Pancreas (tissue), 10 donors: ENCODE data around the gene CCNO. TPM values are rescaled to one million over a fixed set of nuclear protein-coding genes. Genes with fewer than 3 reads are reported as not detected.
A peak's percentile ranks its signal among the peaks of the same experiment; 100 is the strongest.

Experiments used
- ATAC-seq, 4 donors: fragments of 200-7000 bp; cut with Tn5 transposase; one replicate each; pipeline versions ENCODE4 v1.8.0 to v1.9.1; 2020; ENCODE audit warnings: mild to moderate bottlenecking in 4 of 4, moderate library complexity in 4 of 4
- DNase-seq, 6 donors: peaks; one replicate each; pipeline ENCODE4 v3.0.0-alpha.2; 2020
- FAIRE-seq: peaks from 2 replicates; lab custom pipeline; 2012; peaks lifted over from hg19 to GRCh38; lab: Jason Lieb, UNC
- H3K27ac ChIP-seq, 4 donors: fragments of 200-600 bp; sonication (generic); 1 replicate in 3 of 4; 2 replicates in 1 of 4; pipeline versions ENCODE4 v1.5.0 to v1.8.0; 2020
- H3K27me3 ChIP-seq, 4 donors: fragments of 200-600 bp; one replicate each; pipeline ENCODE4 v1.8.0; 2021
- H3K36me3 ChIP-seq, 3 donors: fragments of 200-600 bp; sonication (generic) in 1 of 3; one replicate each; pipeline versions ENCODE4 v1.5.0 to v1.8.0; 2020 to 2021
- H3K4me1 ChIP-seq, 3 donors: fragments of 200-600 bp; one replicate each; pipeline ENCODE4 v1.8.0; 2021
- H3K4me3 ChIP-seq, 4 donors: fragments of 200-600 bp; sonication (generic) in 2 of 4; one replicate each; pipeline versions ENCODE4 v1.5.0 to v1.8.0; 2020 to 2021
- H3K9me3 ChIP-seq, 4 donors: fragments of 200-600 bp; one replicate each; pipeline ENCODE4 v1.8.0; 2021
- CTCF ChIP-seq, 4 donors: fragments of 200-600 bp; sonication (generic) in 3 of 4; IDR thresholded peaks; one replicate each; pipeline versions ENCODE4 v1.5.0 to v1.8.0; 2021; ENCODE audit warnings: antibody characterized with exemption in 4 of 4
- WGBS, 2 donors: extraction: QIAGEN DNeasy Blood & Tissue Kit; methylation state at CpG; one replicate each; pipeline ENCODE4 v1.1.7; 2013; 5-methylcytosine and 5-hydroxymethylcytosine counted together
- intact Hi-C, 3 donors: fragments of 100-400 bp; cut with DNase I; formaldehyde crosslinking; loops; one replicate each; pipeline versions ENCODE4 v1.11.1 to v1.14.2; 2022
- polyA plus RNA-seq, 2 donors: library from polyadenylated mRNA; stranded (reverse); fragments of 200-250 nt; gene quantifications; one replicate each; pipeline ENCODE4 v1.2.3, GENCODE V29; 2013
- total RNA-seq, 6 donors: library from RNA; stranded (reverse); fragmentation: NEBNext Ultra II Directional in 4 of 6; extraction: Animal tissue kit (Norgen Biotek cat#: 25700) in 4 of 6; gene quantifications; one replicate each; pipeline versions ENCODE4 v1.2.1 to v1.2.4, GENCODE V29; 2021 to 2023
- donor health status: healthy with polysubstance abuse.
- donor health status: DM: no; HTN: no; CAD: no; lungs with moderate emphysema.
- donor health status: DM: no; HTN: no; CAD: no.
- donor health status: control.
- donor health status: control.
- donor health status: Bipolar disorder and iron deficiency.
- donor health status: DM: yes; HTN: yes; CAD: no.
- donor health status: DM: no; HTN: no; CAD: no.
- donor health status: DM: no; HTN: no; CAD: no.
- donor health status: DM: yes; HTN: yes; CAD: no.

CCNO gene
- total and polyA plus RNA-seq, 8 donors, result 5.1 to 17.8 (median 7.7) TPM

GRCh38 chr5:55230086-55230629, 3.2 kb downstream of the CCNO start:
- DNase-seq (no peak), ATAC-seq (no peak), FAIRE-seq (no peak)
- Histone ChIP-seq H3K27ac (no peak overlapping the region), H3K4me1 (peaks cover 0 to 12% (median 0%) of the 10 kb centered on the region in 3 donors), H3K27me3 (peaks cover 0 to 3% (median 0%) of the 10 kb centered on the region in 4 donors), H3K4me3 (no peak overlapping the region), H3K9me3 (no peaks in the 10 kb centered on the region), H3K36me3 (no peaks in the 10 kb centered on the region)
- intact Hi-C loops, result loop anchor here in 1 of 3 donors (5.0 kb wide), 1 partner anchor 53 kb away; no protein-coding TSS in a partner anchor
- TF ChIP-seq CTCF (IDR thresholded peaks at IDR 0.05), result no peak
- 70 to 76% methylated on average over 8 of the region's 8 CpGs for WGBS, 2 donors

DNA sequence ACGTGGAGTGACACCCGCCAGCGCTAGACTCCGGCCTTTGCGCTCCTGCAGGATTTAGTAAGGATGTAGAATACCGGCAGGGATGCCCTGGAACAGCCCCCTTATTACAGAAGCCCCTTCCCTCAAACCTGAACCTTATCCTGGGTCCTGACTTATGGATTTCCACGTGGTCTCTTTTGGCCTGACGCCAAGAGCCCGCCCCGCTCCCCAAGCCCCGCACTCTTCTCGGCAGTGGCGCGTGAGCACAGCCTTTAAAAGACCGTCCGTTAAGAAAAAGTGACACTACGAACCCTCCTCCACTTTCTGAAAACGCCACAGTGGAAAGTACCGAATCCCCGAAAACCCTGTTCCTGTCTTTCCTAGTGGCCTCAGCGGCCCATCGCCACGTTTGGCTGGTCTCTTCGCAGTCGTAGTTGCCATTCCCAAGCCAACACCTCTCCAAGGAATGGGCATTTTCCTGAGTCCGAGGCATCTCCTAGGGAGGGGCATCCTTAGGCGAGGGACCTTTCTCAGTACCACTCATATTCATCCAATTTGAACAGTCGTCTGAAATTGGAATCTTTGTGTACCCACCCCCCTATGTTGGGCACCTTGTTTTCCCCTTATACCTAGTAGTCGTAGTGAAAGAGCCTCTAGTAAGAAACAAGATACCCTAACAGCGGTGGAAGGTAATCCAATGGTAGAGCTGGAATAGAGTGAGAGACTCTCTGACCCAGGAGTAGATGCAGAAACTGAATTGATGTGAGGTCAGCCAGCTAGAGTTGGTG, 5.6 kb downstream of the CCNO start:
- no peak for DNase-seq
- ATAC-seq, result no peak
- TF ChIP-seq CTCF (IDR thresholded peaks at IDR 0.05), result no peak
- Histone ChIP-seq H3K27me3 (peaks cover 0 to 3% (median 0%) of the 10 kb centered on the region in 4 donors), H3K27ac (peak overlapping the region in 2 of 4 donors; percentile 29 to 52), H3K36me3 (no peaks in the 10 kb centered on the region), H3K4me1 (peaks cover 0 to 7% (median 0%) of the 10 kb centered on the region in 3 donors), H3K4me3 (peak overlapping the region; percentile 26 to 71 (median 44)), H3K9me3 (no peaks in the 10 kb centered on the region)
- intact Hi-C loops, result loop anchor here in 1 of 3 donors (10.0 kb wide), 1 partner anchor 53 kb away; the partner anchor contains the start of gene CDC20B
- FAIRE-seq, result no peak
- 13% methylated on average over 30 of the region's 30 CpGs for WGBS, 2 donors

DNA sequence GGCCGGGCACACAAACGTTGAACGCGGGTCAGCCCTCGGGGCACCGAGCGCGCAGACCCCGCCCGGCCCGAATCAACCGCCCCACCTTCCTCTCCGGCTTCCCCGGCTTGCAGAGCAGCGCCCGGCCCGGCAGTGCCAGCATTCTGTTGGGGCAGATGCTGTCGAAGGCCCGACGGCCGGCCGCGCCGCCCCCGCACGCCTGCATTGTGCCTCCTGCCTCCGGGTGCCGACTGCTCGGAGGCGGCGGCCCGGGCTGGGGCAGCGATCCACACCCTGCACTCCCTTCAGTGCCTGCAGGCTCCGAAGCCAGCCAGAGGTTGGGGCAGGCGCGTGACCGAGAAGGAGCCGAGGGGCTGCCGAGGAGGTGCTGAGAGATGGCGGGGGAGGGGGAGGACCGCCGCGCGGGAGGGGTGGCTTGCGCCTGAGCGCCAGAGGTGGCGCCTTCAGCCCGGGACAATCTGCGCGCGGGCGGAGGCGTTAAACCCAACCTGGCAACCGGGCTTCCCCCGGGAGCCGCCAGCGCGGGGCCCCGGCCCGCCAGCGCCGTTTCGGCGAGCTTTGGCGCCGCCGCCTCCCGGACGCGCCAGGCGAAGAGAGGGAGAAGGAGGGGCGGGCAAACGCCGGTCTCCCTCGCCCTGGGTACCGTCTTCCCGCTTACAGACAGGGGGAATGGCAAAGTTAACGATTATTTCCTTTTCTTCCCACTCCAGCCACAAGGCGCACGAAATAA, 6.3 kb downstream of the CCNO start, which contains the start of gene MCIDAS:
Gene MCIDAS (minus strand): TSS at position 382 of the 730 bp plus-strand sequence. CDS start 177 bp downstream, at position 205.
- peaks cover 0 to 7% (median 0%) of the 10 kb centered on the region in 3 donors for H3K4me1 ChIP-seq
- WGBS, 2 donors, result 0 to 1% methylated on average over 55 to 80 of the region's 80 CpGs
- no peaks in the 10 kb centered on the region for H3K9me3 ChIP-seq
- ATAC-seq, result peak; percentile 84 to 88 (median 86)
- DNase-seq, result peak; percentile 71 to 89 (median 84)
- peak within 1 kb of the TSS; percentile 26 to 71 (median 44) for H3K4me3 ChIP-seq
- peak in 3 of 4 donors; percentile 21 to 37 (median 22) for TF ChIP-seq CTCF (IDR thresholded peaks at IDR 0.05)
- no peak for FAIRE-seq
- H3K27me3 ChIP-seq, result peaks cover 0 to 3% (median 0%) of the 10 kb centered on the region in 4 donors
- intact Hi-C loops, result loop anchor here in 1 of 3 donors (10.0 kb wide), 1 partner anchor 52 kb away; the partner anchor contains the start of gene CDC20B
- no peaks in the 10 kb centered on the region for H3K36me3 ChIP-seq
- H3K27ac ChIP-seq, result peak within 1 kb of the TSS in 2 of 4 donors; percentile 29 to 52

DNA sequence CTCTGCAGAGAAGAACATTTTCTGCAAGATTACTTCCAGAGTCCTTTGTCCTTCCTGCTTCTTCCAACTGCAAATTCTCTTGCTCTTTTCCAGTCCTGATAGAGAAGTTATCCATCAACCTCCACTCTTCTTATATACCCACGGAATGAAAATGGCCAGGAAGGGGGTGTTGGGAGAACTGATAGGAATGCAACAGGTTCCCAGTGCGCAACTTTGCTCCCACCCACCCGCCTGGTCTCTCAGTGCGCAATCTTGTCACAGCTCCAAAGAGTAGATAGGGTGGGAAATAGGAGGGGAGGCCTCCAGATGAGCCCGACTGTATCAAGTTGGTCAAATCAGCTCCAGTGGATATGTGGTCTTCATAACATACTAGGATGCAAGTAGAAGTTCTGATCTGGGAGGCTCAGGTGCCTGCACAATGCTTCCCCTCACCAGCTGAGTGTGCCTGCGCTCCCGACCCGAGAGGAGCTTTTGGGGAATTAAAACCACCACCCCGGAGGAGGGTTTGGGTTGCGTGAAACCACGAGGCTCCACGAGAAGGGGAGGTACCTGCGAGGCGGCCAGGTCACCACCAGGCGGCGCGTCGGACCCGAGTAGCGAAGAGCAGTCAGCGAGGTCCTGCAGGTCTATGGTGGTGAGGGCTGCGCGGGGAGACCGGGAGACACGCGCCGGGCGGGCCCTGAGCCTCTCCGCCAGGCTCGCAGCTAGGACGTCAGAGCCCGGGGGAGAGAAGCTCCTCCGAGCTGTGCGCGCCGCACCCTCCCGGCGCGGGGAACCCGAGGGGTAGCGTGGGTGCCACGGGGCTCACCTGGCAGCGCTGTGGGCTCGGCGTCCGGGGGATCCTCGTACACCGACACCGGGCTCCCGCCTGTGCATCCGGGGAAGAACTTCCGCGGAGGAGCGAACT, 7.1 kb downstream of the CCNO start:
- FAIRE-seq, result no peak
- intact Hi-C loops, result loop anchor here in 1 of 3 donors (10.0 kb wide), 1 partner anchor 51 kb away; the partner anchor contains the start of gene CDC20B
- Histone ChIP-seq H3K27me3 (no peaks in the 10 kb centered on the region), H3K27ac (peak overlapping the region in 2 of 4 donors; percentile 29 to 52), H3K4me3 (peak overlapping the region; percentile 26 to 71 (median 44)), H3K4me1 (peaks cover 0 to 7% (median 0%) of the 10 kb centered on the region in 3 donors), H3K9me3 (no peaks in the 10 kb centered on the region), H3K36me3 (no peaks in the 10 kb centered on the region)
- TF ChIP-seq CTCF (IDR thresholded peaks at IDR 0.05), result peak; percentile 29 to 54 (median 43)
- DNase-seq, result peak in 5 of 6 donors; percentile 66 to 87 (median 70)
- WGBS, 2 donors, result 8 to 10% methylated on average over 37 to 54 of the region's 54 CpGs
- peak; percentile 63 to 75 (median 70) for ATAC-seq
